Fibroblast of mammary gland (primary cell): Measurements from ENCODE around the gene TPST2.

Source experiments
- DNase-seq: peaks from one replicate; pipeline ENCODE4 v3.0.0-alpha.2; 2010; ENCODE audit warnings: low read depth
- H3K4me3 ChIP-seq: 2 replicates; pipeline ENCODE4 v1.5.1; 2011; ENCODE audit warnings: low read depth, mild to moderate bottlenecking, low read length, moderate library complexity; ENCODE audit not compliant: control insufficient read depth
- CTCF ChIP-seq: conservative IDR thresholded peaks from 2 replicates; pipeline ENCODE4 v1.5.1; 2011; ENCODE audit warnings: low read depth, low read length, inconsistent platforms; ENCODE audit not compliant: control insufficient read depth, insufficient read depth

TPST2 gene

GRCh38 chr22:26604368-26604767 lies 14.4 kb upstream of the TPST2 start:
- no peak for TF ChIP-seq CTCF
- H3K4me3 ChIP-seq, result no peak overlapping the region
- DNase-seq, result no peak

GRCh38 chr22:26602127-26602526 lies 12.2 kb upstream of the TPST2 start:
- no peak for DNase-seq
- TF ChIP-seq CTCF, result no peak
- H3K4me3 ChIP-seq, result no peak overlapping the region

- TF ChIP-seq CTCF, result no peak
- no peak for DNase-seq
- no peak overlapping the region for H3K4me3 ChIP-seq
Observed at GRCh38 chr22:26601726-26602125, 11.8 kb upstream of the TPST2 start.

- DNase-seq, result no peak
- TF ChIP-seq CTCF, result no peak
- no peak overlapping the region for H3K4me3 ChIP-seq
Observed at GRCh38 chr22:26599505-26599904, 9.6 kb upstream of the TPST2 start.

GRCh38 chr22:26597480-26597879 lies 7.5 kb upstream of the TPST2 start:
- no peak for DNase-seq
- TF ChIP-seq CTCF, result no peak
- no peak overlapping the region for H3K4me3 ChIP-seq

- no peak for DNase-seq
- H3K4me3 ChIP-seq, result no peak overlapping the region
- no peak for TF ChIP-seq CTCF
Observed at GRCh38 chr22:26597026-26597425, 7.1 kb upstream of the TPST2 start.

- no peak for DNase-seq
- H3K4me3 ChIP-seq, result no peak overlapping the region
- TF ChIP-seq CTCF, result no peak
Observed at GRCh38 chr22:26593763-26594162, 3.8 kb upstream of the TPST2 start.
